GM12878 (cell line): Measurements from ENCODE around the gene APOE. TPM values are rescaled to one million over a fixed set of nuclear protein-coding genes. Genes with fewer than 3 reads are reported as not detected.

Experiments
- ATAC-seq: fragments of 200-7000 bp; cut with Tn5 transposase; 3 replicates; pipeline ENCODE4 v1.9.1; 2020; ENCODE audit warnings: mild to moderate bottlenecking, moderate library complexity
- BruUV-seq: library from RNA; stranded (reverse); fragments of 400-500 nt; replicated peaks from 2 replicates; lab custom pipeline; 2021; lab: Mats Ljungman, UMichigan
- CTCF ChIA-PET: fragments of 300-600 bp; sonication (Branson Sonifier 250); formaldehyde crosslinking; extraction: SDS; loops from one replicate; lab custom pipeline; 2021; ENCODE audit warnings: inconsistent platforms; lab: Yijun Ruan, JAX
- POLR2A ChIA-PET: fragments of 350-600 bp; formaldehyde crosslinking; extraction: SDS; loops from one replicate; lab custom pipeline; 2021; ENCODE audit warnings: inconsistent platforms; lab: Charles Lee
- RAD21 ChIA-PET: fragments of 300-600 bp; sonication (Branson Sonifier 250); formaldehyde crosslinking; loops from one replicate; lab custom pipeline; 2023; ENCODE audit warnings: antibody characterized with exemption; ENCODE audit not compliant: unreplicated experiment; lab: Charles Lee
- SMC1A ChIA-PET: fragments of 300-600 bp; sonication (Branson Sonifier 250); formaldehyde crosslinking; loops from one replicate; lab custom pipeline; 2023; ENCODE audit not compliant: unreplicated experiment, uncharacterized antibody; lab: Charles Lee
- DNase-seq: peaks from one replicate; pipeline ENCODE4 v3.0.0-alpha.2; 2011; ENCODE audit warnings: low read depth, low spot score
- FAIRE-seq: peaks from 3 replicates; lab custom pipeline; 2011; peaks lifted over from hg19 to GRCh38; lab: Jason Lieb, UNC
- H2AFZ ChIP-seq: 2 replicates; pipeline ENCODE4 v1.6.0; 2011; ENCODE audit warnings: low read depth, low read length, control low read depth; ENCODE audit not compliant: control insufficient read depth
- H3K27ac ChIP-seq: 2 replicates; pipeline ENCODE4 v1.5.1; 2011; ENCODE audit warnings: control low read depth; ENCODE audit not compliant: control insufficient read depth, insufficient read depth
- H3K27me3 ChIP-seq, 2 experiments: replicated peaks in 1 of 2; 2 replicates each; pipeline versions ENCODE4 v1.6.0 to v1.6.1; 2011; ENCODE audit warnings: low read length in 1 of 2; ENCODE audit not compliant: control insufficient read depth in 2 of 2, insufficient read depth in 2 of 2
- H3K36me3 ChIP-seq, 2 experiments: 2 replicates each; pipeline ENCODE4 v1.5.1; 2011; ENCODE audit warnings: low read length in 1 of 2; ENCODE audit not compliant: control insufficient read depth in 2 of 2, insufficient read depth in 2 of 2
- H3K4me1 ChIP-seq: 2 replicates; pipeline ENCODE4 v1.6.1; 2011; ENCODE audit warnings: mild to moderate bottlenecking, low read length, moderate library complexity, mixed read lengths; ENCODE audit not compliant: control insufficient read depth, insufficient read depth
- H3K4me2 ChIP-seq: 2 replicates; pipeline ENCODE4 v1.6.0; 2011; ENCODE audit warnings: control low read depth; ENCODE audit not compliant: control insufficient read depth, insufficient read depth
- H3K4me3 ChIP-seq: fragments of 200-600 bp; sonication (generic); 2 replicates; pipeline ENCODE4 v1.5.1; 2016
- H3K79me2 ChIP-seq: 2 replicates; pipeline ENCODE4 v1.6.0; 2011; ENCODE audit warnings: low read length; ENCODE audit not compliant: control insufficient read depth, insufficient read depth
- H3K9ac ChIP-seq: 2 replicates; pipeline ENCODE4 v1.8.0; 2011; ENCODE audit warnings: low read length, control low read depth, mixed read lengths; ENCODE audit not compliant: control insufficient read depth, insufficient read depth
- H3K9me3 ChIP-seq: replicated peaks from 3 replicates; pipeline ENCODE4 v1.5.1; 2011; ENCODE audit warnings: mild to moderate bottlenecking, low read length; ENCODE audit not compliant: control insufficient read depth, insufficient read depth
- H4K20me1 ChIP-seq: 2 replicates; pipeline ENCODE4 v1.6.0; 2011; ENCODE audit not compliant: control insufficient read depth, insufficient read depth
- ASH2L ChIP-seq: fragments of 300-600, 200-600 bp; sonication (generic); IDR thresholded peaks from 2 replicates; pipeline ENCODE4 v1.6.1; 2017; ENCODE audit warnings: low read depth, mild to moderate bottlenecking, borderline replicate concordance
- BMI1 ChIP-seq: fragments of 450-650 bp; IDR thresholded peaks from 2 replicates; pipeline ENCODE4 v1.6.1; 2016; ENCODE audit warnings: mild to moderate bottlenecking, moderate library complexity, borderline replicate concordance
- IRF4 ChIP-seq: IDR thresholded peaks from 2 replicates; pipeline ENCODE4 v1.6.1; 2011; ENCODE audit warnings: low read depth, low read length
- NKRF ChIP-seq: fragments of 450-650 bp; conservative IDR thresholded peaks from 2 replicates; pipeline ENCODE4 v1.6.1; 2017; ENCODE audit warnings: mild to moderate bottlenecking, moderate library complexity
- NR2F1 ChIP-seq: fragments of 450-650 bp; conservative IDR thresholded peaks from 2 replicates; pipeline ENCODE4 v1.6.1; 2017; ENCODE audit warnings: mild to moderate bottlenecking
- PAX8 ChIP-seq: fragments of 450-650 bp; IDR thresholded peaks from 2 replicates; pipeline ENCODE4 v1.6.1; 2017; ENCODE audit warnings: mild to moderate bottlenecking, moderate library complexity
- PBX3 ChIP-seq: IDR thresholded peaks from 2 replicates; pipeline ENCODE4 v1.6.1; 2011; ENCODE audit warnings: mild to moderate bottlenecking, low read depth, low read length, moderate library complexity; ENCODE audit not compliant: insufficient replicate concordance
- STAT3 ChIP-seq: IDR thresholded peaks from 2 replicates; pipeline ENCODE4 v1.6.1; 2011; ENCODE audit warnings: low read depth, low read length, improper control_type of control experiment
- TAF1 ChIP-seq: IDR thresholded peaks from 2 replicates; pipeline ENCODE4 v1.6.1; 2011; ENCODE audit warnings: mild to moderate bottlenecking, low read depth, low read length, borderline replicate concordance
- ZBTB11 ChIP-seq: fragments of 450-650 bp; formaldehyde crosslinking; IDR thresholded peaks from 2 replicates; pipeline ENCODE4 v1.5.0; 2022; ENCODE audit warnings: mild to moderate bottlenecking, missing genetic modification characterization
- WGBS: methylation state at CpG from one replicate; pipeline ENCODE4 v1.1.6; 2016; ENCODE audit warnings: low lambda C conversion rate; ENCODE audit not compliant: insufficient replicate concordance, insufficient coverage; ENCODE audit errors: missing lambda C conversion rate; 5-methylcytosine and 5-hydroxymethylcytosine counted together
- in situ Hi-C: fragments of 300-500 bp; cut with MboI; formaldehyde crosslinking; loops from 9 replicates; pipeline ENCODE4 v1.14.3; 2018; ENCODE audit warnings: mixed read lengths
- intact Hi-C: fragments of 100-400 bp; cut with micrococcal nuclease; formaldehyde crosslinking; loops from one replicate; pipeline ENCODE4 v1.14.2; 2022; ENCODE audit not compliant: unreplicated experiment
- polyA plus RNA-seq, 11 experiments: library from polyadenylated mRNA; depleted of rRNA in 4 of 11; unstranded in 6 of 11; stranded (reverse) in 5 of 11; fragments of >200 nt; fragmentation: Nextera tagmentation in 4 of 11; fragmentation: Illumina TruSeq in 1 of 11; extraction: Ambion mirVana in 4 of 11; extraction: Trizol in 1 of 11; gene quantifications; 1 replicate in 1 of 11; 2 replicates in 10 of 11; pipeline versions ENCODE4 v1.2.1 to v1.2.3, GENCODE V29; 2011 to 2016; ENCODE audit warnings: inconsistent platforms in 2 of 11, missing spikeins in 2 of 11, low read depth in 1 of 11
- total RNA-seq, 4 experiments: library from RNA; depleted of rRNA in 3 of 4; stranded (reverse); fragments of >200 nt in 3 of 4; fragmentation: Illumina TruSeq in 1 of 4; extraction: Trizol in 1 of 4; gene quantifications; 2 replicates each; pipeline versions ENCODE4 v1.2.1 to v1.2.3, GENCODE V29; 2013 to 2021

The APOE gene
- total and polyA plus RNA-seq, 10 of the 15 experiments (the other 5 are each of a cell fraction or from before 2014, with no cell fraction given), result 0.22 to 3.7 (median 0.44) TPM; not detected in 4

GRCh38 chr19:44856421-44857083, 49.0 kb upstream of the APOE start:
- ChIA-PET SMC1A (no interaction called here), POLR2A (interaction anchor here (0.6 kb wide), 2 partner anchors 172 to 349 kb away, joined by 3 read pairs; no protein-coding TSS in a partner anchor)
- in situ Hi-C loops, result no loop called here
- ATAC-seq, result no peak
- H3K79me2 ChIP-seq, result no peaks in the 10 kb centered on the region
- no peaks in the 10 kb centered on the region for H3K4me1 ChIP-seq
- TF ChIP-seq PAX8 (no peak), IRF4 (no peak), STAT3 (no peak), TAF1 (no peak), NKRF (no peak), PBX3 (no peak), ZBTB11 (no peak), ASH2L (no peak), NR2F1 (no peak), BMI1 (no peak)
- TF ChIP-seq, all 136 proteins: peak for 0
- Histone ChIP-seq H3K9ac (no peak overlapping the region), H3K4me3 (no peak overlapping the region), H3K9me3 (no peaks in the 10 kb centered on the region), H2AFZ (no peak overlapping the region), H3K4me2 (no peak overlapping the region), H3K36me3 (no peaks in the 10 kb centered on the region), H3K27me3 (no peaks in the 10 kb centered on the region; a peak in 2 of 4 replicates), H3K27ac (no peak overlapping the region), H4K20me1 (no peaks in the 10 kb centered on the region)
- ChIA-PET RAD21 (interaction anchor here (0.7 kb wide), 1 partner anchor 270 kb away, joined by 3 read pairs; no protein-coding TSS in a partner anchor), CTCF (no interaction called here)
- FAIRE-seq, result no peak
- WGBS, result 1% methylated on average over 10 of the region's 10 CpGs
- DNase-seq, result no peak
- no TSS peak for BruUV-seq
- intact Hi-C loops, result no loop called here
